CD14-positive monocyte (primary cell): Measurements from ENCODE around the gene NTRK2. TPM values are rescaled to one million over a fixed set of nuclear protein-coding genes. Genes with fewer than 3 reads are reported as not detected.

Source experiments
- DNase-seq, 3 donors: peaks; one replicate each; pipeline ENCODE4 v3.0.0-alpha.2; 2011 to 2022
- H2AFZ ChIP-seq: 2 replicates; pipeline ENCODE4 v1.6.0; 2012; ENCODE audit warnings: mild to moderate bottlenecking, low read depth, low read length, inconsistent platforms; ENCODE audit not compliant: insufficient read depth, poor library complexity, severe bottlenecking
- H3K27ac ChIP-seq, 2 donors: 1 replicate in 1 of 2; 2 replicates in 1 of 2; pipeline ENCODE4 v1.5.1; 2012 to 2013; ENCODE audit warnings: low read length in 2 of 2, control low read depth in 1 of 2, inconsistent platforms in 1 of 2, low read depth in 1 of 2, mild to moderate bottlenecking in 1 of 2
- H3K27me3 ChIP-seq, 2 donors: one replicate each; pipeline versions ENCODE4 v1.6.0 to v1.6.1; 2011 to 2013; ENCODE audit warnings: low read length in 2 of 2; ENCODE audit not compliant: control insufficient read depth in 2 of 2, insufficient read depth in 2 of 2
- H3K36me3 ChIP-seq, 2 donors: replicated peaks in 1 of 2; 1 replicate in 1 of 2; 2 replicates in 1 of 2; pipeline versions ENCODE4 v1.5.1 to v1.6.1; 2012 to 2013; ENCODE audit warnings: low read length in 2 of 2, control low read depth in 1 of 2, inconsistent platforms in 1 of 2, mild to moderate bottlenecking in 1 of 2; ENCODE audit not compliant: insufficient read depth in 2 of 2, control insufficient read depth in 1 of 2
- H3K4me1 ChIP-seq, 2 donors: 1 replicate in 1 of 2; 2 replicates in 1 of 2; pipeline versions ENCODE4 v1.5.1 to v1.6.1; 2012 to 2013; ENCODE audit warnings: low read length in 2 of 2, control low read depth in 1 of 2, inconsistent platforms in 1 of 2, mild to moderate bottlenecking in 1 of 2, moderate library complexity in 1 of 2; ENCODE audit not compliant: insufficient read depth in 2 of 2, control insufficient read depth in 1 of 2
- H3K4me2 ChIP-seq: replicated peaks from 2 replicates; pipeline ENCODE3; 2012; ENCODE audit warnings: low read length, moderate library complexity, mild to moderate bottlenecking; ENCODE audit not compliant: poor library complexity, severe bottlenecking; ENCODE audit errors: extremely low read depth
- H3K4me3 ChIP-seq, 3 experiments: fragments of 200-600 bp in 1 of 3; sonication (generic) in 1 of 3; replicated peaks in 1 of 3; 1 replicate in 2 of 3; 2 replicates in 1 of 3; pipeline ENCODE4 v1.5.1; 2011 to 2013; ENCODE audit warnings: low read length in 3 of 3, mild to moderate bottlenecking in 3 of 3, control low read depth in 2 of 3, low read depth in 2 of 3, inconsistent platforms in 1 of 3, moderate library complexity in 1 of 3
- H3K79me2 ChIP-seq: 2 replicates; pipeline ENCODE4 v1.6.0; 2012; ENCODE audit warnings: mild to moderate bottlenecking, control low read depth, inconsistent platforms, low read length, moderate library complexity; ENCODE audit not compliant: insufficient read depth
- H3K9ac ChIP-seq: 2 replicates; pipeline ENCODE4 v1.6.0; 2017; ENCODE audit warnings: low read length, mild to moderate bottlenecking; ENCODE audit not compliant: insufficient read depth, poor library complexity, severe bottlenecking
- H3K9me3 ChIP-seq, 2 donors: replicated peaks in 1 of 2; 1 replicate in 1 of 2; 2 replicates in 1 of 2; pipeline versions ENCODE4 v1.5.1 to v1.6.1; 2012 to 2013; ENCODE audit warnings: low read length in 2 of 2, control low read depth in 1 of 2; ENCODE audit not compliant: control insufficient read depth in 1 of 2, insufficient read depth in 1 of 2
- H4K20me1 ChIP-seq: 2 replicates; pipeline ENCODE4 v1.6.0; 2012; ENCODE audit warnings: mild to moderate bottlenecking, low read length, control low read depth, moderate library complexity; ENCODE audit not compliant: insufficient read depth
- H3K27ac Mint-ChIP-seq, 7 donors: one replicate each; pipeline ENCODE4 v1.8.0; 2020; ENCODE audit warnings: mild to moderate bottlenecking in 7 of 7, mixed read lengths in 7 of 7, moderate library complexity in 6 of 7, inconsistent platforms in 2 of 7
- H3K27me3 Mint-ChIP-seq, 3 donors: one replicate each; pipeline ENCODE4 v1.8.0; 2021 to 2022; ENCODE audit warnings: low read depth in 3 of 3, mild to moderate bottlenecking in 3 of 3, mixed read lengths in 3 of 3, moderate library complexity in 3 of 3, inconsistent platforms in 1 of 3
- H3K36me3 Mint-ChIP-seq, 2 donors: one replicate each; pipeline ENCODE4 v1.8.0; 2020; ENCODE audit warnings: mixed read lengths in 2 of 2, inconsistent platforms in 1 of 2, mild to moderate bottlenecking in 1 of 2
- H3K4me1 Mint-ChIP-seq: one replicate; pipeline ENCODE4 v1.8.0; 2020; ENCODE audit warnings: mild to moderate bottlenecking, mixed read lengths
- H3K4me3 Mint-ChIP-seq, 2 donors: one replicate each; pipeline ENCODE4 v1.8.0; 2020; ENCODE audit warnings: mild to moderate bottlenecking in 2 of 2, mixed read lengths in 2 of 2, moderate library complexity in 1 of 2
- H3K9me3 Mint-ChIP-seq, 7 donors: one replicate each; pipeline ENCODE4 v1.8.0; 2020 to 2022; ENCODE audit warnings: mixed read lengths in 7 of 7, mild to moderate bottlenecking in 6 of 7, moderate library complexity in 6 of 7, inconsistent platforms in 2 of 7
- CTCF ChIP-seq: fragments of 200-600 bp; IDR thresholded peaks from one replicate; pipeline ENCODE4 v1.8.0; 2022; ENCODE audit warnings: antibody characterized with exemption, mild to moderate bottlenecking
- WGBS: methylation state at CpG from one replicate; pipeline ENCODE4 v1.1.5; 2013; ENCODE audit warnings: missing lambda C conversion rate; ENCODE audit not compliant: insufficient coverage; 5-methylcytosine and 5-hydroxymethylcytosine counted together
- intact Hi-C, 2 donors: fragments of 100-400 bp; cut with micrococcal nuclease; formaldehyde crosslinking; loops; one replicate each; pipeline versions ENCODE4 v1.15.0 to v1.15.1; 2023
- polyA plus RNA-seq, 3 donors: library from polyadenylated mRNA; depleted of rRNA in 1 of 3; unstranded in 2 of 3; stranded (reverse) in 1 of 3; fragments of 300-500 nt in 2 of 3; fragments of >200 nt in 1 of 3; fragmentation: Illumina TruSeq in 2 of 3; gene quantifications; 1 replicate in 2 of 3; 2 replicates in 1 of 3; pipeline ENCODE4 v1.2.3, GENCODE V29; 2012 to 2021

NTRK2 gene
- polyA plus RNA-seq, 3 donors = not detected

DNA sequence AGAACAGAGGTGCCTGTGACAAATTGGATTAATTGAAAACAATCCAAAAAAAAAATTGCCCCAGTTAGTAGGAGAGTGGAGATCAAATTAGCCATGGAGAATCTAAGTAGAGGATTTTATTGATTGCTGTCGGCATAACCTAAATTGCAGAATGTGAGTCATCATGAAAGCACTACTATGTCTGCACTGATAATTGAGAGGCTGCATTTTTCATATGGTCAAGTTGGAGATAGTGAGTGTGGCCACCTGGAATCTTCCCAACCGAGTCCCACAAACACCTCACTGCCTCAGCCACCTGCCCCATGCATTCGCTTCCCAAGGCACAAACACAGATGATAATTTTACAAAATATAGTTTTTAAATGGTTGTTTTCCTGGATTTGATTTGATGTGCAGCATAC, 123.7 kb downstream of the NTRK2 start:
- peaks cover 0 to 6% (median 1%) of the 10 kb centered on the region in 7 donors for H3K9me3 Mint-ChIP-seq
- H3K4me2 ChIP-seq = no peak overlapping the region
- no peak for DNase-seq
- H3K4me3 Mint-ChIP-seq = no peak overlapping the region
- no peak overlapping the region for H3K4me3 ChIP-seq
- H4K20me1 ChIP-seq = no peaks in the 10 kb centered on the region
- H3K4me1 Mint-ChIP-seq = no peaks in the 10 kb centered on the region
- H3K79me2 ChIP-seq = no peaks in the 10 kb centered on the region
- H2AFZ ChIP-seq = no peak overlapping the region
- H3K27ac ChIP-seq = no peak overlapping the region
- peaks cover 2 to 6% (median 6%) of the 10 kb centered on the region in 3 donors for H3K27me3 Mint-ChIP-seq
- no peak overlapping the region for H3K27ac Mint-ChIP-seq
- H3K36me3 Mint-ChIP-seq = no peaks in the 10 kb centered on the region
- no peaks in the 10 kb centered on the region for H3K9me3 ChIP-seq
- WGBS = no CpG with 5 or more reads among the region's 3 CpGs
- no peak overlapping the region for H3K9ac ChIP-seq
- H3K27me3 ChIP-seq = no peaks in the 10 kb centered on the region
- H3K36me3 ChIP-seq = no peaks in the 10 kb centered on the region
- no peak for TF ChIP-seq CTCF
- intact Hi-C loops = no loop called here
- no peaks in the 10 kb centered on the region for H3K4me1 ChIP-seq

DNA sequence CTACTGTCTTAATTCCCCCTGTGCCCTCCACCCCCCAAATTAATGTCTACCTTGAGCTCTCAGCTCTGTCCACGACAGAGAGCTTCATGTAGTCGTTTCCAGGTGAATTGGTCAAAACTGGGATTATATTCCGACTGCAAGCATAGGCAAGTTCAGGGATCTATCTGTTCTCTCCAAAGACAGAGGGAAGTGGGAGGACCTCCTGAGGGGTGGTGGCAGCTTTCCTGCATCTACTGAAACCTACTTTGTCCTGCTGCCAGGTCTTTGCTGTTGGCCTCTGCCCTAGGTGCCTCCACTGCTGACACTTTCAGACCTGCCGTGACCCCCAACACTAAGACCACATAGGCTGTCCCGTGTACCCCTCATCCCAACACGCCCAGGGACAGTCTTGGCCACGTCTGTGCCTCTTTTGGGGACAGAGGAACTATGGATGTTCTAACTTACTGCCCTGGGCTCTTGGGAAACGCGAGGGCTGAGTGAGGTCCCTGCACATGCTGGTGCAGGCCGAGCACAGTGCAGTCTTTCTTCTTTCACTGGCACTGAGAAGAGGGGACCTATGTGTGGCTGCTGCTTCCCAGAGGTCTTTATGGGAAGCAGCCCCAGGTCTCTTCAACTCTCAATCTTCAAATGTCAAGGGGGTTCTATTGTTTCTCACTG, 125.6 kb downstream of the NTRK2 start:
- H3K4me2 ChIP-seq = no peak overlapping the region
- H3K36me3 ChIP-seq = no peaks in the 10 kb centered on the region
- H3K9ac ChIP-seq = no peak overlapping the region
- TF ChIP-seq CTCF = no peak
- Mint-ChIP-seq H3K4me1 (no peaks in the 10 kb centered on the region), H3K36me3 (no peaks in the 10 kb centered on the region), H3K4me3 (no peak overlapping the region), H3K27ac (peak overlapping the region in 1 of 7 donors; percentile 59), H3K27me3 (peaks cover 0 to 6% (median 4%) of the 10 kb centered on the region in 3 donors), H3K9me3 (peaks cover 0 to 6% (median 0%) of the 10 kb centered on the region in 7 donors)
- H2AFZ ChIP-seq = no peak overlapping the region
- H3K4me3 ChIP-seq = no peak overlapping the region
- DNase-seq = no peak
- H3K9me3 ChIP-seq = no peaks in the 10 kb centered on the region
- H3K27me3 ChIP-seq = no peaks in the 10 kb centered on the region
- no peaks in the 10 kb centered on the region for H3K4me1 ChIP-seq
- 79% methylated on average over 6 of the region's 10 CpGs for WGBS
- no peak overlapping the region for H3K27ac ChIP-seq
- no peaks in the 10 kb centered on the region for H3K79me2 ChIP-seq
- no peaks in the 10 kb centered on the region for H4K20me1 ChIP-seq
- intact Hi-C loops = no loop called here
